Heart left ventricle (tissue), 16 donors: ENCODE results near the gene CHST2. TPM values are rescaled to one million over a fixed set of nuclear protein-coding genes. Genes with fewer than 3 reads are reported as not detected.
A peak's percentile ranks its signal among the peaks of the same experiment; 100 is the strongest.
"Not testable (repeated sequence)": the region's sequence is repeated elsewhere in the genome, so short reads cannot be mapped to it uniquely, and the experiment has no call there.

ENCODE experiments used
- ATAC-seq, 4 donors: fragments of 200-7000 bp; cut with Tn5 transposase; one replicate each; pipeline ENCODE4 v1.9.1; 2020 to 2022; ENCODE audit warnings: moderate library complexity in 4 of 4, mild to moderate bottlenecking in 3 of 4, moderate number of reproducible peaks in 1 of 4
- DNase-seq, 5 donors: peaks; one replicate each; pipeline ENCODE4 v3.0.0-alpha.2; 2020
- H3K27ac ChIP-seq, 12 donors: fragments of 200-600 bp; sonication (generic) in 4 of 12; one replicate each; pipeline versions ENCODE4 v1.5.0 to v1.8.0; 2016 to 2022; ENCODE audit warnings: mild to moderate bottlenecking in 2 of 12
- H3K27me3 ChIP-seq, 9 donors: fragments of 200-600 bp; sonication (generic) in 2 of 9; one replicate each; pipeline versions ENCODE4 v1.5.1 to v1.8.0; 2016 to 2022; ENCODE audit warnings: mild to moderate bottlenecking in 3 of 9
- H3K36me3 ChIP-seq, 9 donors: fragments of 200-600 bp; sonication (generic) in 2 of 9; one replicate each; pipeline versions ENCODE4 v1.5.0 to v1.8.0; 2018 to 2022; ENCODE audit warnings: mild to moderate bottlenecking in 2 of 9
- H3K4me1 ChIP-seq, 12 donors: fragments of 200-600 bp; sonication (generic) in 4 of 12; one replicate each; pipeline versions ENCODE4 v1.5.0 to v1.8.0; 2016 to 2022; ENCODE audit warnings: mild to moderate bottlenecking in 3 of 12
- H3K4me3 ChIP-seq, 12 donors: fragments of 200-600 bp; sonication (generic) in 4 of 12; one replicate each; pipeline versions ENCODE4 v1.5.0 to v1.8.0; 2017 to 2022; ENCODE audit warnings: mild to moderate bottlenecking in 9 of 12, moderate library complexity in 4 of 12
- H3K9me3 ChIP-seq, 12 donors: fragments of 200-600 bp; sonication (generic) in 4 of 12; one replicate each; pipeline versions ENCODE4 v1.5.0 to v1.8.0; 2016 to 2022; ENCODE audit warnings: mild to moderate bottlenecking in 1 of 12
- POLR2A ChIP-seq, 2 donors: fragments of 450-650 bp; IDR thresholded peaks; one replicate each; pipeline ENCODE4 v1.6.1; 2017; ENCODE audit warnings: antibody characterized with exemption in 2 of 2, mild to moderate bottlenecking in 2 of 2, moderate library complexity in 2 of 2
- WGBS, 4 donors: extraction: QIAGEN DNeasy Blood & Tissue Kit in 2 of 4; methylation state at CpG; one replicate each; pipeline versions ENCODE4 v1.1.5 to v1.1.7; 2013 to 2018; 5-methylcytosine and 5-hydroxymethylcytosine counted together
- intact Hi-C, 10 donors: fragments of 100-400 bp; cut with DNase I; formaldehyde crosslinking; loops; one replicate each; pipeline versions ENCODE4 v1.11.1 to v1.14.2; 2022
- polyA plus RNA-seq, 2 donors: library from polyadenylated mRNA; stranded (reverse); fragments of 200-250 nt; gene quantifications; one replicate each; pipeline ENCODE4 v1.2.3, GENCODE V29; 2013
- total RNA-seq, 9 donors: library from RNA; depleted of rRNA in 2 of 9; stranded (reverse); fragments of >200 nt in 2 of 9; fragmentation: NEBNext Ultra II Directional in 3 of 9; extraction: Animal tissue kit (Norgen Biotek cat#: 25700) in 3 of 9; gene quantifications; one replicate each; pipeline versions ENCODE4 v1.1.0 to v1.2.4, GENCODE V29; 2016 to 2023
- TF ChIP-seq, protein P1 (sequence below), 12 donors: fragments of 200-600 bp; sonication (generic) in 4 of 12; IDR thresholded peaks; one replicate each; pipeline versions ENCODE4 v1.5.0 to v1.8.0; 2018 to 2022; ENCODE audit warnings: antibody characterized with exemption in 12 of 12, mild to moderate bottlenecking in 5 of 12
- donor health status: ischemic (EF 13 %, LVEDD 7.1; RV severe dilation, severe dysfunction).
- donor health status: healthy with polysubstance abuse.
- donor health status: DM: no; HTN: yes; CAD: no.
- donor health status: DM: no; HTN: no; CAD: no.
- donor health status: ischemic (EF 25% LVEDD 6.9; RV normal size, moderate dysfunction).
- donor health status: ischemic (EF 25% LVEDD 5.7; RV mildly dilated, moderate dysfunction).
- donor health status: healthy.
- donor health status: DM: yes; HTN: yes; CAD: no.
- donor health status: ischemic (EF 35%, LVEDD 5.7; RV mildly dilated, moderate dysfunction).
- donor health status: nonischemic (EF 11% LVEDD 7.7; RV severe dilation, severe dysfunction).
- donor health status: DM: yes; HTN: yes; CAD: no.
- donor health status: PGD.
- donor health status: ischemic (EF 29% LVEDD 5.4; RV normal size, mild dysfunction).
- donor health status: nonischemic (EF 23%, LVEDD 6.1; RV moderate dilation, normal function).

Gene CHST2
- total and polyA plus RNA-seq, 11 donors, result 0.84 to 8.7 (median 2.4) TPM

- intact Hi-C loops, result loop anchor here in 1 of 10 donors (10.0 kb wide), 1 partner anchor 146 kb away; no protein-coding TSS in a partner anchor
Observed at GRCh38 chr3:143158014-143158988, 38.7 kb downstream of the CHST2 start.

DNA sequence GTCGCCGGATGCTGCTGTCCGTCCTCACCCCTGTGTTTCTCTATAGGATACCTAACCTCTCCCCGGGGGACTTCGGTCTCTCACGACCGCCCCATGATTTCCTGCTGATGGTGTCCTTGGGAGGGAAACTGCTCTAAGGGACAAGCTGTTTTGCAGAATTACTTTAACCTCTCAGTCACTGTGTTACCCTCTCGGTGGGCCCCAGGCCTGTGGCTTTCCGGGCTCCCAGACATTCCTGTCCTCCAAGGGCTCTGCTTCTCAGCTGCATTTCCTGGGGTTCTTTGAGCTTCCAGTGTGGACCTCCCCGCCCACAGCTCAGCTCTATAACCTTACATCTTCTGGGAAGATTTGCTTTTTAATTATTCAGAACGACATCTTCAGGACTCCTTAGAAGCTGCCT lies 40.9 kb downstream of the CHST2 start:
- H3K36me3 ChIP-seq, result no peaks in the 10 kb centered on the region
- TF ChIP-seq, protein P1, sequence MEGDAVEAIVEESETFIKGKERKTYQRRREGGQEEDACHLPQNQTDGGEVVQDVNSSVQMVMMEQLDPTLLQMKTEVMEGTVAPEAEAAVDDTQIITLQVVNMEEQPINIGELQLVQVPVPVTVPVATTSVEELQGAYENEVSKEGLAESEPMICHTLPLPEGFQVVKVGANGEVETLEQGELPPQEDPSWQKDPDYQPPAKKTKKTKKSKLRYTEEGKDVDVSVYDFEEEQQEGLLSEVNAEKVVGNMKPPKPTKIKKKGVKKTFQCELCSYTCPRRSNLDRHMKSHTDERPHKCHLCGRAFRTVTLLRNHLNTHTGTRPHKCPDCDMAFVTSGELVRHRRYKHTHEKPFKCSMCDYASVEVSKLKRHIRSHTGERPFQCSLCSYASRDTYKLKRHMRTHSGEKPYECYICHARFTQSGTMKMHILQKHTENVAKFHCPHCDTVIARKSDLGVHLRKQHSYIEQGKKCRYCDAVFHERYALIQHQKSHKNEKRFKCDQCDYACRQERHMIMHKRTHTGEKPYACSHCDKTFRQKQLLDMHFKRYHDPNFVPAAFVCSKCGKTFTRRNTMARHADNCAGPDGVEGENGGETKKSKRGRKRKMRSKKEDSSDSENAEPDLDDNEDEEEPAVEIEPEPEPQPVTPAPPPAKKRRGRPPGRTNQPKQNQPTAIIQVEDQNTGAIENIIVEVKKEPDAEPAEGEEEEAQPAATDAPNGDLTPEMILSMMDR (IDR thresholded peaks at IDR 0.05), result no peak
- no peak for TF ChIP-seq POLR2A (IDR thresholded peaks at IDR 0.05)
- 71 to 80% (median 76%) methylated on average over 11 of the region's 11 CpGs for WGBS, 4 donors
- H3K4me3 ChIP-seq, result no peak overlapping the region
- DNase-seq (no peak), ATAC-seq (no peak)
- H3K27me3 ChIP-seq, result no peaks in the 10 kb centered on the region
- H3K4me1 ChIP-seq, result peaks cover 0 to 32% (median 0%) of the 10 kb centered on the region in 12 donors
- H3K27ac ChIP-seq, result no peak overlapping the region
- no peaks in the 10 kb centered on the region for H3K9me3 ChIP-seq
- intact Hi-C loops, result no loop called here

More at GRCh38 chr3:143158014-143158988, 38.7 kb downstream of the CHST2 start:
- WGBS, 4 donors, result 25 to 39% (median 31%) methylated on average over 2 of the region's 2 CpGs
- Histone ChIP-seq H3K36me3 (no peaks in the 10 kb centered on the region), H3K9me3 (no peaks in the 10 kb centered on the region), H3K27ac (peak overlapping the region in 1 of 12 donors; percentile 29), H3K4me1 (peaks cover 0 to 13% (median 0%) of the 10 kb centered on the region in 12 donors), H3K4me3 (no peak overlapping the region), H3K27me3 (peaks cover 0 to 3% (median 0%) of the 10 kb centered on the region in 9 donors)
- DNase-seq (no peak), ATAC-seq (peak in 2 of 4 donors; percentile 18 to 93)
- TF ChIP-seq, protein P1 (IDR thresholded peaks at IDR 0.05), result no peak
- no peak for TF ChIP-seq POLR2A (IDR thresholded peaks at IDR 0.05)

- Histone ChIP-seq H3K27ac (peak overlapping the region in 1 of 12 donors; percentile 74), H3K4me3 (no peak overlapping the region), H3K4me1 (peaks cover 0 to 45% (median 0%) of the 10 kb centered on the region in 12 donors), H3K9me3 (no peaks in the 10 kb centered on the region), H3K36me3 (no peaks in the 10 kb centered on the region), H3K27me3 (no peaks in the 10 kb centered on the region)
- 73 to 83% (median 78%) methylated on average over 3 of the region's 3 CpGs for WGBS, 4 donors
- no peak for TF ChIP-seq POLR2A (IDR thresholded peaks at IDR 0.05)
- TF ChIP-seq, protein P1 (IDR thresholded peaks at IDR 0.05), result no peak
- no peak for ATAC-seq
- no peak for DNase-seq
- intact Hi-C loops, result no loop called here
Observed at GRCh38 chr3:143163562-143164100, 44.1 kb downstream of the CHST2 start.

DNA sequence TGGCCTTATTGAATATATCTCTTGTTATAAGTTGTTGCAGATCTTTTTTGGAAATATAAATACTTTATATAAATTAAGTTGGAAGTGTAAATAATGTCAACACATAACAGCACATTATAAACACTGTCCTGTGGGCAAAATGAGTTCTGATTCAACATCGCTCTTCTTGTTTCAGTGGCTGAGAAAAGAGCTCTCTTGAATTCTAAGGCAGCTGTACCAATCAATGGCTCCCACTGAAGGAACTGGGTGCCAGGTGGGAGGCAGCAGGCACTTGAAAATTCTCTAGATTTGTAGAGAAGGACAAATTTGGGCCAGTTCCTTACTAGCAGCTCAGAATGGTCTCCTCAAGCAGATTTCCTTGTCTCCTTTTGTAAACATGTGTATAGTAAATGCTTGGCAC lies 45.6 kb downstream of the CHST2 start:
- H3K27ac ChIP-seq, result peak overlapping the region in 4 of 12 donors; percentile 17 to 82 (median 55)

GRCh38 chr3:143165612-143166285 lies 46.2 kb downstream of the CHST2 start:
- H3K4me3 ChIP-seq, H3K36me3 ChIP-seq, intact Hi-C loops, H3K9me3 ChIP-seq, H3K27me3 ChIP-seq, DNase-seq: not testable (repeated sequence)
- Histone ChIP-seq H3K4me1 (peaks cover 0 to 59% (median 0%) of the 10 kb centered on the region in 12 donors), H3K27ac (peak overlapping the region in 4 of 12 donors; percentile 17 to 82 (median 55))
- peak in 3 of 4 donors; percentile 61 to 67 (median 62) for ATAC-seq
- 54 to 81% (median 72%) methylated on average over 3 to 5 of the region's 5 CpGs for WGBS, 4 donors

More for the DNA sequence above, 45.6 kb downstream of the CHST2 start:
- Histone ChIP-seq H3K36me3 (no peaks in the 10 kb centered on the region), H3K9me3 (no peaks in the 10 kb centered on the region), H3K4me3 (no peak overlapping the region), H3K4me1 (peaks cover 0 to 54% (median 0%) of the 10 kb centered on the region in 12 donors), H3K27me3 (no peaks in the 10 kb centered on the region)
- 96 to 100% (median 98%) methylated on average over 1 of the region's 1 CpG for WGBS, 4 donors
- no peak for TF ChIP-seq POLR2A (IDR thresholded peaks at IDR 0.05)
- TF ChIP-seq, protein P1 (IDR thresholded peaks at IDR 0.05), result no peak
- DNase-seq (no peak), ATAC-seq (no peak)
- intact Hi-C loops, result no loop called here
